ENCODE measurements around the gene ELANE. TPM values are rescaled to one million over a fixed set of nuclear protein-coding genes. Genes with fewer than 3 reads are reported as not detected.

ELANE gene
- total RNA-seq, 2 donors from 2014 or later = 1.4 TPM; not detected in 1

DNA sequence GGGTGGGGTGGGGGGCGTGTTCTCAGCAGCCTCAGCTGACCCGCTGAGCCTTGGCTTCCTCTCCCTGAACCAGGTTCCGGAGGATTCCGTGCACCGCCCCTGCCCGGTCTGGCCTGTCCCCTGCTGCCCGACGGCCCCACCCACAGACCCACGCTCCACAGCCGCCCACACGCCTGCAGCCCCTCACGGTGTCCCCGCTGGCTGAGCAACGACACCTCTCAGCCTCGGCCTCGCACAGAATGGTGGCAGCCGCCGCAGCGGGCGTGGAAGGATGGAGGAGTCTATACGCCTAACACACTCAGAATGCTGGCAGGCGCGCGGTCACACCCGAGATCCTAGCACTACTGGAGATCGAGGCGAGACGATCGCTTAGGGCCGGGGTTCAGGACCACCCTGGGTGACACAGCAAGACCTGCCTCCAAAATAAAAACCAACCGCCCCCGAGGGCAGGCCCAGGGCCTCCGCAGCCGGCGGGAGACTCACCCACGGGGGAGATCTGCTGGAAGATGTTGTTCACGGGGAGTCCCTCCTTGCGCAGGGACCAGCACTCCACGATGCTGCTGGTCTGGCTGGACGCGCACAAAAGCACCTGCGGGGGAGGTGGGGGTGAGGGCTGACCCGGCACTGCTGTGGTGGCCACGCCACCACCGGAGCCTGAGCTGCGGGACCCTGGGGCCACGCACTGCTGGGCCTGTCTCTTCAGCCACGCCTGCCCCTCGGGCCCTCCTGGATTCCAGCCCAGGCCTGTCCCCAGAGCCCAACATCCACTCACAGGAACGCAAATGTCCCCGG is 32.5 kb downstream of the ELANE start:
- Histone ChIP-seq H3K9me3 (no peaks in the 10 kb centered on the region), H3K4me1 (replicated peaks) (no peaks in the 10 kb centered on the region), H3K36me3 (peaks cover 10 to 26% of the 10 kb centered on the region in 2 donors), H3K27ac (no peak overlapping the region), H3K27me3 (replicated peaks; ENCODE audit: insufficient read depth) (no peaks in the 10 kb centered on the region), H3K4me3 (no peak overlapping the region)
- TF ChIP-seq, protein P1, sequence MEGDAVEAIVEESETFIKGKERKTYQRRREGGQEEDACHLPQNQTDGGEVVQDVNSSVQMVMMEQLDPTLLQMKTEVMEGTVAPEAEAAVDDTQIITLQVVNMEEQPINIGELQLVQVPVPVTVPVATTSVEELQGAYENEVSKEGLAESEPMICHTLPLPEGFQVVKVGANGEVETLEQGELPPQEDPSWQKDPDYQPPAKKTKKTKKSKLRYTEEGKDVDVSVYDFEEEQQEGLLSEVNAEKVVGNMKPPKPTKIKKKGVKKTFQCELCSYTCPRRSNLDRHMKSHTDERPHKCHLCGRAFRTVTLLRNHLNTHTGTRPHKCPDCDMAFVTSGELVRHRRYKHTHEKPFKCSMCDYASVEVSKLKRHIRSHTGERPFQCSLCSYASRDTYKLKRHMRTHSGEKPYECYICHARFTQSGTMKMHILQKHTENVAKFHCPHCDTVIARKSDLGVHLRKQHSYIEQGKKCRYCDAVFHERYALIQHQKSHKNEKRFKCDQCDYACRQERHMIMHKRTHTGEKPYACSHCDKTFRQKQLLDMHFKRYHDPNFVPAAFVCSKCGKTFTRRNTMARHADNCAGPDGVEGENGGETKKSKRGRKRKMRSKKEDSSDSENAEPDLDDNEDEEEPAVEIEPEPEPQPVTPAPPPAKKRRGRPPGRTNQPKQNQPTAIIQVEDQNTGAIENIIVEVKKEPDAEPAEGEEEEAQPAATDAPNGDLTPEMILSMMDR (IDR thresholded peaks at IDR 0.05) = no peak
- TF ChIP-seq POLR2A (IDR thresholded peaks at IDR 0.05) (no peak), POLR2AphosphoS5 (IDR thresholded peaks at IDR 0.05) (no peak)
- WGBS = 91% methylated on average over 50 of the region's 51 CpGs
- no peak for DNase-seq (ENCODE audit: low spot score)
- intact Hi-C loops (cut with DNase I) = no loop called here

DNA sequence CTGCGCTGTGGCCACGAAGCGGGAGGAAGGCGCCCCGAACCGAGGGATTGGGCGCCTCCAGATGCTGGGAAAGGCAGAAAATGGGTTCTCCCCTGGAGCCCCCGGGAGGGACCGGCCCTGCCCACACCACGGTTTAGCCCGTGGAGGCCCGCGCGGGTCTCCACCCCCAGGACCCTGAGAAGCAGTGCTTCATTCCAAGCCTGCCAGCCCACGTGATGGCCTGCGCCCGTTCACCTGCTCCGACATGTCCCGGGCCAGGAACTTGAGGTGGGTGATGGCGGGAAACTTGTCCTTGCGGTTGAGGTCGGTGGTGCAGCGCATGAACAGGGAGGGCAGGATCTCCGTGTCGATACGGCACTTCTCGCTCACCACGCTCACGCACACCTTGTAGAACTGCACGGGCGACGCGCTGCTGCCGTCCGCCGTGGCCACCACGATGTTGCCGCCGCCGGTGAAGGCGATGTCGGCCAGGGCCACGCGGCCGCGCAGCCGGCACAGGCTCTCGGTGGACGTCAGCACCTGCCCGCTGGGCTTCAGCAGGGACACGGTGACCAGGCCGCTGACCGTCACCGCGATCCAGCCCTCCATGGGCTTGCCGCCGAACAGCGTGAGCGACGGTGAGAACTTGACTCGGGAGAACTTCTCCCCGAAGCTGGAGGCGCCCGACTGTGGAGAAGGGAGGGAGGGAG is 33.6 kb downstream of the ELANE start:
- DNase-seq (ENCODE audit: low spot score) = no peak
- intact Hi-C loops (cut with DNase I) = no loop called here
- no peaks in the 10 kb centered on the region for H3K27me3 ChIP-seq (replicated peaks; ENCODE audit: insufficient read depth)
- H3K4me1 ChIP-seq (replicated peaks) = no peaks in the 10 kb centered on the region
- TF ChIP-seq POLR2AphosphoS5 (IDR thresholded peaks at IDR 0.05) (no peak), POLR2A (IDR thresholded peaks at IDR 0.05) (no peak)
- TF ChIP-seq, protein P1 (IDR thresholded peaks at IDR 0.05) = no peak
- 93% methylated on average over 57 of the region's 64 CpGs for WGBS
- no peak overlapping the region for H3K27ac ChIP-seq
- H3K36me3 ChIP-seq = peaks cover 4 to 22% of the 10 kb centered on the region in 2 donors
- H3K9me3 ChIP-seq = no peaks in the 10 kb centered on the region
- H3K4me3 ChIP-seq = no peak overlapping the region

DNA sequence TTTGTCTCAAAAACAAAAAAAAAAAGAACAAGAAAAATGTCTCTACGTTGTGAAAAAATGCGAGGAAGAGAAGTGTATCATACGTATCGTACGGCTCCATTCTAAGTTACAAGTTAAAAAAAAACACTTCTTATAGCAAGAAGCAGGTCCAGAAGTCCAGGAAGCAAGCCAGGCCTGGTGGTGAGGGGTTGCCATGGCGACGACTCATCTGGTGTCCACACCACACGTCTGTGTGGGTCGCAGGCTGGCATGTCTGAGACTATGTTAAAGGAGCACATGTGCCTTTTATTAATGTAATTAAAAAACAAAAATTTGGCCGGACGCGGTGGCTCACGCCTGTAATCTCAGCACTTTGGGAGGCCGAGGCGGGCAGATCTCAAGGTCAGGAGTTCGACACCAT is 35.0 kb downstream of the ELANE start:
- H3K4me3 ChIP-seq = no peak overlapping the region
- H3K4me1 ChIP-seq (replicated peaks) = no peaks in the 10 kb centered on the region
- TF ChIP-seq POLR2AphosphoS5 (IDR thresholded peaks at IDR 0.05) (no peak), POLR2A (IDR thresholded peaks at IDR 0.05) (no peak)
- TF ChIP-seq, protein P1 (IDR thresholded peaks at IDR 0.05) = no peak
- H3K36me3 ChIP-seq = peaks cover 4 to 14% of the 10 kb centered on the region in 2 donors
- H3K9me3 ChIP-seq = no peaks in the 10 kb centered on the region
- H3K27ac ChIP-seq = no peak overlapping the region
- no peaks in the 10 kb centered on the region for H3K27me3 ChIP-seq (replicated peaks; ENCODE audit: insufficient read depth)
- intact Hi-C loops (cut with DNase I) = no loop called here
- 78% methylated on average over 16 of the region's 16 CpGs for WGBS
- DNase-seq (ENCODE audit: low spot score) = no peak

DNA sequence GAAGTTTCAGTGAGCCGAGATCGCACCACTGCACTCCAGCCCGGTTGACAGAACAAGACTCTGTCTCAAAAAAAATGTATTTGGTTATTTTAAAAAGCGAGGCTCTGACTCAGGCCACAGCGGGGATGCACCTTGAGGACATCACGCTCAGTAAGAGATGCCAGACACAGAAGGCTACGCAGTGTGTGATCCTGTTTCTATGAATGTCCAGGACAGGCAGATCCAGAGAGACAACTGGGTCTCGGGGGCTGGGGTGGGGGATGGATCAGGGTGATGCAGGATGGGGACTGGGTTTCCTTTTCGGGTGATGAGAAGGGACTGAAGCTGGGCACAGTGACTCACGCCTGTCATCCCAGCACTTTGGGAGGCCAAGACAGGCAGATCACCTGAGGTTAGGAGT is 35.5 kb downstream of the ELANE start:
- Histone ChIP-seq H3K36me3 (peaks cover under 1 to 14% of the 10 kb centered on the region in 2 donors), H3K4me3 (no peak overlapping the region), H3K27me3 (replicated peaks; ENCODE audit: insufficient read depth) (no peaks in the 10 kb centered on the region), H3K4me1 (replicated peaks) (no peaks in the 10 kb centered on the region), H3K27ac (no peak overlapping the region), H3K9me3 (no peaks in the 10 kb centered on the region)
- WGBS = 93% methylated on average over 10 of the region's 10 CpGs
- TF ChIP-seq POLR2AphosphoS5 (IDR thresholded peaks at IDR 0.05) = no peak
- intact Hi-C loops (cut with DNase I) = no loop called here
- DNase-seq (ENCODE audit: low spot score) = no peak

DNA sequence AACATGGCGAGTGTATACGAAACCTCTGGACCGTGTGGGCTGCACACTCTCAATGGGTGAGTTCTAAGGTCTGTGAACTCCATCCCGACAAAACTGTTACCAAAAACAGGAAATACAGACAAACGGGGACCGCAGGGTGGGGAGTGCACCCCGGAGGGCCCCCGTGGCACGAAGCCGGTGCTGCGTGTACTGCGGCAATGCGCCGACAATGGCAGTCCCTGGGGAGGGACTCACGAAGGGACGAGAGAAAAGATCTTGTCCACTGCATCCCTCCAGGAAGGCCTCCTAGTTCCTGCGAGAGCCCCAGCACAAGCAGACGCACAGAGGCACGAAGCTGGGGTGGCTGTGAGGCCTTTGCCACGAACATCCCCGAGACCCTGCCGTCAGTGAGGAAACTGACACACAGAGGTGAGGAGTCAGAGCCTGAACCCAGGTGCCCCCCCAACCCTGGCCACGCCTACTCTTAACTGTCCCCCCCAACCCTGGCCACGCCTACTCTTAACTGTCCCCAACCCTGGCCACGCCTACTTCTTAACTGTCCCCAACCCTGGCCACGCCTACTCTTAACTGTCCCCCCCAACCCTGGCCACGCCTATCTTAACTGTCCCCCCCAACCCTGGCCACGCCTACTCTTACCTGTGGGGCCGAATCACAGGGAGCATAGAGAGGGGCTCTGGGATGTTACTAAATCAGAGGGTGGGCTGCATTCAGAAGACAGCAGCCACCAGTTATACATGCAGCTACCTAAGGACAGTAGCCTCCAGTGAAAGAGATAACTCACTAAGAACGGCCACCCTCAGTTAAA is 36.7 kb downstream of the ELANE start:
- H3K36me3 ChIP-seq = peaks cover 0 to 10% of the 10 kb centered on the region in 2 donors
- H3K27me3 ChIP-seq (replicated peaks; ENCODE audit: insufficient read depth) = no peaks in the 10 kb centered on the region
- TF ChIP-seq, protein P1 (IDR thresholded peaks at IDR 0.05) = no peak
- no peak for TF ChIP-seq POLR2AphosphoS5 (IDR thresholded peaks at IDR 0.05)
- TF ChIP-seq POLR2A (IDR thresholded peaks at IDR 0.05) = no peak
- H3K9me3 ChIP-seq = no peaks in the 10 kb centered on the region
- H3K4me1 ChIP-seq (replicated peaks) = no peaks in the 10 kb centered on the region
- no peak overlapping the region for H3K4me3 ChIP-seq
- no peak overlapping the region for H3K27ac ChIP-seq
- WGBS = 90% methylated on average over 30 of the region's 30 CpGs
- no peak for DNase-seq (ENCODE audit: low spot score)
- intact Hi-C loops (cut with DNase I) = no loop called here

All from prostate gland (tissue), 2 donors.